EH (cell line): ENCODE measurements around the gene IFI30.

Experiments
- DNase-seq: peaks from one replicate; pipeline ENCODE4 v3.0.0-alpha.2; 2015; ENCODE audit warnings: low read depth

IFI30 gene

GRCh38 chr19:18173572-18174288 lies at the start of gene IFI30:
IFI30 (plus strand) TSS chr19:18173813; CDS start chr19:18173842, 29 bp downstream.
- peak; percentile 42 for DNase-seq

- DNase-seq, result no peak
Measured at GRCh38 chr19:18123819-18124218, 49.8 kb upstream of the IFI30 start.

- no peak for DNase-seq
Measured at GRCh38 chr19:18126097-18126496, 47.5 kb upstream of the IFI30 start.

- peak; percentile 59 for DNase-seq
Measured at GRCh38 chr19:18128044-18128443, 45.6 kb upstream of the IFI30 start.

GRCh38 chr19:18128805-18129204 lies 44.8 kb upstream of the IFI30 start:
- DNase-seq, result no peak

- no peak for DNase-seq
Measured at GRCh38 chr19:18130523-18131242, 42.9 kb upstream of the IFI30 start.

GRCh38 chr19:18131841-18132596 lies 41.6 kb upstream of the IFI30 start:
- DNase-seq, result no peak

- DNase-seq, result no peak
Measured at GRCh38 chr19:18135712-18136584, 37.7 kb upstream of the IFI30 start.

- DNase-seq, result no peak
Measured at GRCh38 chr19:18137242-18137641, 36.4 kb upstream of the IFI30 start.

GRCh38 chr19:18137657-18138339 lies 35.8 kb upstream of the IFI30 start:
- DNase-seq, result no peak

GRCh38 chr19:18140473-18140872 lies 33.1 kb upstream of the IFI30 start:
- DNase-seq, result no peak

- DNase-seq, result no peak
Measured at GRCh38 chr19:18141031-18141430, 32.6 kb upstream of the IFI30 start.

GRCh38 chr19:18143902-18144301 lies 29.7 kb upstream of the IFI30 start:
- no peak for DNase-seq

GRCh38 chr19:18144361-18144760 lies 29.3 kb upstream of the IFI30 start:
- DNase-seq, result no peak

- DNase-seq, result no peak
Measured at GRCh38 chr19:18144906-18145305, 28.7 kb upstream of the IFI30 start.

- DNase-seq, result no peak
Measured at GRCh38 chr19:18145391-18145999, 28.1 kb upstream of the IFI30 start.

- DNase-seq, result no peak
Measured at GRCh38 chr19:18147396-18147795, 26.2 kb upstream of the IFI30 start.

GRCh38 chr19:18149596-18149975 lies 24.0 kb upstream of the IFI30 start:
- DNase-seq, result no peak

GRCh38 chr19:18150776-18151624 lies 22.6 kb upstream of the IFI30 start:
- DNase-seq, result no peak

GRCh38 chr19:18152442-18152816 lies 21.2 kb upstream of the IFI30 start:
- peak; percentile 99 for DNase-seq
